ENCODE results near the gene BCL7B.
"Not testable (repeated sequence)": the region's sequence is repeated elsewhere in the genome, so short reads cannot be mapped to it uniquely, and the experiment has no call there.

BCL7B gene

GRCh38 chr7:73557397-73558257 lies at the start of gene BCL7B:
Gene BCL7B (minus strand): TSS chr7:73557690. CDS start chr7:73557578, 112 bp downstream.
- DNase-seq, result peak; percentile 83

DNA sequence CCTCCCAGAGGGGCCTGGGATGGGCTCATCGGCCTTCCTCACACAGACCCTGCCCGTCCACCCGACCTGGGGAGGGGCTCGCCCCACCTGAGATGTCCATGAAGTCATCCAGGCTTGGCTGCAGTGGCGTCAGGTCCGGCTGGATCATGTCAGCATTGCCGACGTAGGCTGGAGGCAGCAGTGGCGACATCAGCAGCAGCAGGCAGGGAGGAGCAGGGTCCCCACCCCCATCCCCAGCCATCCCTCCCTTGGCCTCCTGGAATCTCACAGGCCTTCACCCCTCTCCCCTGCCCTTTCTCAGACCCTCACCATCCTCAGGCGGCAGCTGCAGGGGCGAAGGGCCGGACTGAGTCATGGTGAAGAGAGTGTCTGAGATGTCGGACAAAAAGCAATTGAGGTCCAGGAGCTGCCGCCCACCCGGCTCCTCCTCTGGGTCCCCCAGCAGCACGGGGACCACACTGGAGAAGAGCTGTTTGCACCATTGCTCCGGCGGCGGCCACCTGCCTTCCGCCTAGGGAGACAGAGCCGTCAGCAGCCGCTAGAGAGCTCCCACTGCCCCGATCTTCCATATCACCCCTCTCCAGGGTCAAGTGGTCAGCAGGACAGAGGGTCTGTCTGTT lies 48.2 kb upstream of the BCL7B start:
- DNase-seq, result no peak

DNA sequence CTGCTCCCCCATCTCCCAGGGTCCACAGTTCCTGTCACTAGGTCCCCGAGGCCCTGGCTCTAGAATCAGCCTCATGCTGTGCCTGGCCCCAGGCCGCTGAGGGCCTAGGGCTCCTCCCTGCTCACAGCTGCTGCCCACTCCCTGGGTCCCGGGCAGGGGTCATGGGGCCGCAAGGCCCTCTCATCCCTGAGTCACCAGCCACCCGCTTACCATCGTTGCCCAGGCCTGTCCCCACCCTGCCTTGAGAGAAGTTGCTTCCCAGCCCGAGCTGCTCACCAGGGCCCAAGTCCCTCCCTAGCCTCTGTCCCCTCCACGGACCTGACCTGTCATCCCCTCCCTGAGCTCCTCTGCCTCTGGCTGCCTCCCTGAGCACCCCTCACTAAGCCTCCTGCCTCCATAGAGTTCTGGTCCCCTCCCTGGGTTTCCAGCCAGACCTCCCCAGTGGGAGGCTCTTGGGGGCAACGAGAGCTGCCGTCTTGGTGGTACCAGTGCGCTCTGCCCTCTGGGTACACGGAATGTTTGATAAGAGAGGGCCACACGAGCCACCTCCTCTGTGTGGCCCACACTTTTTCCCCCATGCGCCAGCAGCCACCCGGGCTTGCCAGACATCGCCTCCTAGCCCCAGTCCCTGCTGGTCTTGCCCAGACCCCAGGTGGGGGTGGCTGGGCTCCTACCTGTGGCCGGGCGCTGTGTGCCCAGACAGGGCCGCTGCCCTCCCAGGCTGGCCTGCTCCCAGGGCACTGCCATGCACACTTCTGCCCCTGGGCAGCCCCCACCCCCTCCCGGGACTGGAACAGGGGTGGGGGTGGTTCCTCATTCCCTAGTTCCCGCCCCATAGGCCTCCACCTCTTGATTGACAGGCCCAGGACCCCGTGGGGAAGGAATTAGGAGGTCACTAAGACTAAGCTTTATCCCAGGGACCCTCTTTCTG lies 45.5 kb upstream of the BCL7B start:
- no peak for DNase-seq

- no peak for DNase-seq
Measured at GRCh38 chr7:73599916-73600315, 42.4 kb upstream of the BCL7B start.

GRCh38 chr7:73599151-73599882 lies 41.8 kb upstream of the BCL7B start:
- DNase-seq, result no peak

DNA sequence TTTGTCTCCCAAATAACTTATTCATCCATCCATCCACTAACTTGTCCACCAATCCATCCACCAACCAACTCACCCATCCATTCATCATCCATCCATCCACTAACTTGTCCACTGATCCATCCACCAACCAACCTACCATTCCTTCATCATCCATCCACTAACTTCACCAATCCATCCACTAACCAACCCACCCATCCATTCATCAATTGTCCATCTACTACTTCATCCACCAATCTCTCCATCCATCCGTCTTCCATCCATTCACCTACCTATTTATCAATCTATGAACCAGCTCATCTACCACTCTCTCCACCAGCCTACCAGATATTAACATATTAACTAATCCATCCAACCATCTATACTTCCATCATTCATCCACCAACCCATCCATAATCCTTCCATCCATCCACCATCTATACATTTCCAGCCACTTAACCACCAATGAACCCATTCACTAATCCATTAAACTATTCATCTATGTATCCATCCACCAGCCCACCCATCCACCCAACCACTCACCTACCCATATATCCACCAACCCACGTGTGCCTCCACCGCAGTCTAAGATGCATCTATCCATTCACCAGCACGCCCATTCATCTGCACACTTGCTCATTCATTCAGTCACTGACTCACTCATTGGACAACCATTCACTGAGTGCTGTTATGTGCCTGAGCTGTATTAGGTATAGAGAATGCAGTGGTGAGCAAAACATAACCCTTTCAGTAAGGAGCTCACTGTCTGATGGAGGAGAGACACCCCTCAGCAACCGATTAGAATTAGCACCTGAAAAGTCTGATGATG lies 40.7 kb upstream of the BCL7B start:
- no peak for DNase-seq

GRCh38 chr7:73596191-73597065 lies 38.9 kb upstream of the BCL7B start:
- no peak for DNase-seq

DNA sequence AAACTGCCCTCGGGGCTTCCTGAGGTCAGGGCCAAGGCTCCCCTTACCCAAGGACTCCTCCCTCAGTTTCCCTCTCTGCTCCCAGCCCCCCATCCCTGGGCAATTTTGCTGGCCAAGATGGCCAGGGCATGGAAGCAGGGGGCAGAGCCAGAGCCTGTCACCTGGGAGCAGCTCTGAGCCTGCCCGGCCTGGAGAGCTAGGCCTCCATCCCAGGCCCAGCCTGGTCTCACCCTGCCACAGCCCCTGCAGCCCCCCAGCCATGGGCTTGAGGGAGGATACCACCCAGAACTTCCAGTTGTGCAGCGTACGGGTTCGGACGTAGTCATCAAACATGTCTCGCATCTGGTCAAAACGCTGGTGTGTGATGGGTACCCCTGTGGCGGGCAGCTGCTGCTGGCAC lies 37.9 kb upstream of the BCL7B start:
- DNase-seq, result no peak

GRCh38 chr7:73593207-73594045 lies 35.9 kb upstream of the BCL7B start:
- DNase-seq, result no peak

- no peak for DNase-seq
Measured at GRCh38 chr7:73586911-73587310, 29.4 kb upstream of the BCL7B start.

- no peak for DNase-seq
Measured at GRCh38 chr7:73585196-73585595, 27.7 kb upstream of the BCL7B start.

DNA sequence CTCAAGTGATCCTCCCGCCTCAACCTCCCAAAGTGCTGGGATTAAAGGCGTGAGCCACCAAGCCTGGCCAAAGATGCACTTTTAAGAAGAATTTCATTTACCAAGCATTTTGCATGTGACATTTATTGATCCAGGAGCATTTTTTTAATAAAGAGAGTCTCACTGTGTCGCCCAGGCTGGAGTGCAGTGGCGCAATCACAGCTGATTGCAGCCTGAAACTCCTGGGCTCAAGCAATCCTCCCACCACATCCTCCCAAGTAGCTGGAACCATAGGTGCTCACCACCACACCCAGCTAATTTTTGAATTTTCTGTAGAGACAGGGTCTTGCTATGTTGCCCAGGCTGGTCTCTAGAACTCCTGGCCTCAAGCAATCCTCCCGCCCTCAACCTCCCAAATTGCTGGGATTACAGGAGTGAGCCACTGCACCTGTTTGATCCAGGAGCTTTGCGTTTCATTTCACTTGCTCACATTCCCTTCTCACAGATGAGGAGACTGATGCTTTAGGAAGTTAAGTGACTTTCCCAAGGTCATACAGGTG lies 25.2 kb upstream of the BCL7B start:
- no peak for DNase-seq

DNA sequence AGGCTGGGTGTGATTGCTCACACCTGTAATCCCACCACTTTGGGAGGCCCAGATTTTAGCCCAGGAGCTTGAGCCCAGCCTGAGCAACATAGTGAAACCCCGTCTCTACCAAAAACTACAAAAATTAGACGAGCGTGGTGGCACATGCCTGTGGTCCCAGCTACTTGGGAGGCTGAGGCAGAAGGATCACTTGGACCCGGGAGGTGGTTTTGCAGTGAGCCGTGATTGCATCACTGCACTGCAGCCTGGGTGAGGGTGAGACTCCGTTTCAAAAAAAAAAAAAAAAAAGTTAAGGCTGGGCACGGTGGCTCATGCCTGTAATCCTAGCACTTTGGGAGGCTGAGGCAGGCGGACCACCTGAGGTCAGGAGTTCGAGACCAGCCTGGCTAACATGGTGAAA lies 23.5 kb upstream of the BCL7B start:
- DNase-seq, result not testable (repeated sequence)

DNA sequence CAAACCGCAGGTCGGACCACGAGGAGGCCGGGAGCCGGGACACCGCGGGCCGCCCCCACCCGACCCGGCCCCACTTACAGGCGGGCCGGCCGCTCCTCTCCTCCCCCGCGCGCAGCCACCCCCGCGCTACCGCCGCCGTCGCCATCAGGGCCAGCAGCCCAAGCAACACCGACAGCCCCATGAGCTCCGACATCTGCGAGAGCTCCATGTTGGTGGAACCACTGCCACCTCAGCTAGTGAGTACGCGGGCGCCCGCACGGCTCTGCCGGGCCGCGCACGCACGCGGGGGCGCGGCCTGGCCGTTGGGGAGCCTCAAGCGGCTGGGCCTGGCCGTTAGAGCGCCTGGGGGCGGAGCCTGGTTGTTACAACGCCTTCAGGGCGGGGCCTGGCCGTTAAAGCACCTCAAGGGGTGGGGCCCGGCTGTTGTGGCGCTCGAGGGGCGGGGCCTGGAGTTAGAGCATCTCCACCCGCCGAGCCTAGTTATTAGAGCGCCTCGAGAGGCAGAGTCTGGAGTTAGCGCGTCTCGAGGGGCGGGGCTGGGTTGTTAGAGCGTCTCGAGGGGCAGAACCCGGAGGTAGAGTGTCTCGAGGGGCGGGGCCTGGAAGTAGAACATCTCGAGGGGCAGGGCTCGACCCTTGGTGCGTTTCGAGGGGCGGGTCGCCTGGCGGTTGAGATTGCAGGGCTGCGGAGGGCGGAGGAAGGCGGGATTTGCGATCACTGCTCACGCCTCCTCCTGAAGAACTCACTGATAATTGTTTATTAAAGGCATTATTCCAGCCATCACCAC lies 21.0 kb upstream of the BCL7B start, which contains the start of gene TBL2:
TSS of gene TBL2 (minus strand) at position 238 of the 787 bp plus-strand sequence. CDS start at position 208, 30 bp downstream.
- DNase-seq, result peak; percentile 99

DNA sequence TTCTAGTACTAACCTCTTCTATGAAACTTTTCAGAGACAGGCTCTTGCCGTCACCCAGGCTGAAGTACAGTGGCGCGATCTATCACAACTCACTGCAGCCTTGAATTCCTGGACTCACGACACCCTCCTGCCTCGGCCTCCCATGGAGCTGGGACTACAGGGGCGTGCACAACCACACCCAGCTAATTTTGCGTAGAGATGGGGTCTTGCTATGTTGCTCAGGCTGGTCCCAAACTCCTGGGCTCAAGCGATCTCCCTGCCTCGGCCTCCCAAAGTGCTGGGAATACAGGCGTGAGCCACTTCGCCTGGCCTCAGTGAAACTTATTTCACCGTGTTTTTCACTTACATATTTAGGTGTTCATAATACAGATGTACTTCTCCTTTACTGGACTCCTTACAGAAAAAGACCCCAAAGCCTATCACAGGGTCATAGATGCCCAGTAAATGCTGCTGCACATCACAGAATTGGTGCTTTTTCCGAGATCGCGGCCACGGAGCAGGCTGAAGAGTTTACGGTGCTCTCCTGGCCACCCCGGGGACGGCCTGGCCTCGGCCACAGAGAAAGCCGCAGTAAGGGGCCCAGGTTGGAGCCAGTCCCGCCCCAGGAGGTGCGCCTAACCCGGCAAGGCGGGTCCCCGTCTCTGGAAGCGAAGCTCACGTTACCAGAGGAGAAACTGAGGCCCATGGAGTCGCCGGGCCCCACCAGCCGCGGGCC lies 20.3 kb upstream of the BCL7B start:
- DNase-seq, result no peak

DNA sequence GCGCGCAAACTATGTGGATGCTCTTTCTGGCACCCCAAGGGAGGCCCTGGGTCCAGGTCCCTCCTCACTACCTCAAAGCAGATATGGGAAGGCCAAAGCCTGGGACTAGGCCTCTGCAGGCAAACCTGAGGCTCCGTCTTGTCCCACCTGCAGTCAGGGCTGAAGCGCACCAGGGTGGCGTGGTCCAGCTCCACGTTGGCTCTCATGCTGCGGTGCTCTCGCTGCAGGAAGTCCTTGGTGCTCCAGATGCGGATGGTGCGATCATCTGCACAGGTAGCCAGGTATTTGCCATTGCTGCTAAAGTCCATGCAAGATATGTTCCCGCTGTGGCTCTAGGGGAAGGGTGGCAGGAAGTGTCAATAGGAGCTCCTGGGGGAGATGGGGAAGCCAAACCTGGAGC lies 16.3 kb upstream of the BCL7B start:
- no peak for DNase-seq

- no peak for DNase-seq
Measured at GRCh38 chr7:73573276-73573675, 15.8 kb upstream of the BCL7B start.

- DNase-seq, result no peak
Measured at GRCh38 chr7:73572767-73573186, 15.3 kb upstream of the BCL7B start.

Data from CD4-positive, alpha-beta T cell treated with Interleukin-21 for 1 hour (primary cell).